B cell (primary cell): ENCODE measurements around the gene LRRIQ3. TPM values are rescaled to one million over a fixed set of nuclear protein-coding genes. Genes with fewer than 3 reads are reported as not detected.

Experiments used
- ATAC-seq: fragments of 200-7000 bp; cut with Tn5 transposase; one replicate; pipeline ENCODE4 v1.10.0; 2021; ENCODE audit warnings: low read depth, mild to moderate bottlenecking, moderate number of reproducible peaks, moderate library complexity
- CTCF ChIA-PET: fragments of 350-600 bp; sonication (Branson Sonifier 250); formaldehyde crosslinking; loops from one replicate; lab custom pipeline; 2021; ENCODE audit warnings: antibody characterized with exemption, inconsistent platforms; lab: Charles Lee
- POLR2A ChIA-PET: fragments of 350-600 bp; sonication (Branson Sonifier 250); formaldehyde crosslinking; loops from one replicate; lab custom pipeline; 2021; ENCODE audit warnings: antibody characterized with exemption; lab: Charles Lee
- DNase-seq: peaks from one replicate; pipeline ENCODE4 v3.0.0; 2013
- H2AFZ ChIP-seq: 2 replicates; pipeline ENCODE4 v1.6.1; 2012; ENCODE audit warnings: mild to moderate bottlenecking, low read depth, low read length; ENCODE audit not compliant: insufficient read depth, poor library complexity, severe bottlenecking
- H3K27ac ChIP-seq, 2 donors: 1 replicate in 1 of 2; 2 replicates in 1 of 2; pipeline ENCODE4 v1.5.1; 2012 to 2013; ENCODE audit warnings: low read length in 2 of 2, mild to moderate bottlenecking in 2 of 2, moderate library complexity in 1 of 2
- H3K27me3 ChIP-seq, 4 experiments: fragments of 200-600 bp in 1 of 4; sonication (generic) in 1 of 4; replicated peaks in 1 of 4; 1 replicate in 2 of 4; 2 replicates in 2 of 4; pipeline versions ENCODE4 v1.6.1 to v1.7.0; 2013 to 2016; ENCODE audit warnings: low read length in 3 of 4, mild to moderate bottlenecking in 2 of 4, mixed read lengths in 1 of 4, moderate library complexity in 1 of 4; ENCODE audit not compliant: insufficient read depth in 4 of 4, control insufficient read depth in 3 of 4; ENCODE audit errors: control extremely low read depth in 1 of 4
- H3K36me3 ChIP-seq, 2 experiments: replicated peaks in 1 of 2; 1 replicate in 1 of 2; 2 replicates in 1 of 2; pipeline versions ENCODE4 v1.6.1 to v1.7.1; 2013; ENCODE audit warnings: low read length in 1 of 2; ENCODE audit not compliant: insufficient read depth in 2 of 2, control insufficient read depth in 1 of 2; ENCODE audit errors: control extremely low read depth in 1 of 2, extremely low read depth in 1 of 2
- H3K4me1 ChIP-seq, 2 donors: fragments of 200-600 bp in 1 of 2; sonication (generic) in 1 of 2; 1 replicate in 1 of 2; 2 replicates in 1 of 2; pipeline versions ENCODE4 v1.5.1 to v1.6.1; 2013 to 2017; ENCODE audit warnings: low read length in 2 of 2; ENCODE audit not compliant: control insufficient read depth in 2 of 2, insufficient read depth in 2 of 2
- H3K4me2 ChIP-seq: replicated peaks from 2 replicates; pipeline ENCODE3; 2012; ENCODE audit warnings: mild to moderate bottlenecking, low read depth, low read length; ENCODE audit not compliant: poor library complexity, severe bottlenecking
- H3K4me3 ChIP-seq, 5 experiments: fragments of 200-600 bp in 1 of 5; sonication (generic) in 1 of 5; 1 replicate in 3 of 5; 2 replicates in 2 of 5; pipeline versions ENCODE4 v1.5.1 to v1.7.0; 2011 to 2016; ENCODE audit warnings: low read length in 4 of 5, mild to moderate bottlenecking in 4 of 5, low read depth in 2 of 5, control low read depth in 1 of 5, moderate library complexity in 1 of 5; ENCODE audit not compliant: insufficient read depth in 1 of 5; ENCODE audit errors: control extremely low read depth in 1 of 5, extremely low read depth in 1 of 5
- H3K79me2 ChIP-seq: fragments of 200-600 bp; sonication (generic); one replicate; pipeline ENCODE4 v1.6.0; 2016; ENCODE audit warnings: low read length; ENCODE audit not compliant: control insufficient read depth, insufficient read depth
- H3K9ac ChIP-seq: fragments of 200-600 bp; sonication (generic); 2 replicates; pipeline ENCODE4 v1.6.1; 2017; ENCODE audit warnings: mild to moderate bottlenecking, low read length, moderate library complexity
- H3K9me3 ChIP-seq, 3 donors: one replicate each; pipeline versions ENCODE4 v1.6.1 to v1.7.1; 2013; ENCODE audit warnings: low read length in 2 of 3; ENCODE audit not compliant: control insufficient read depth in 2 of 3, insufficient read depth in 1 of 3; ENCODE audit errors: control extremely low read depth in 1 of 3
- H4K20me1 ChIP-seq: 2 replicates; pipeline ENCODE4 v1.6.0; 2012; ENCODE audit warnings: mild to moderate bottlenecking, low read length; ENCODE audit not compliant: insufficient read depth, control insufficient read depth, poor library complexity, severe bottlenecking
- H3K27ac Mint-ChIP-seq: one replicate; pipeline ENCODE4 v1.8.0; 2021; ENCODE audit warnings: mixed read lengths
- H3K27me3 Mint-ChIP-seq: one replicate; pipeline ENCODE4 v1.8.0; 2021; ENCODE audit warnings: mixed read lengths
- H3K4me1 Mint-ChIP-seq: one replicate; pipeline ENCODE4 v1.8.0; 2021; ENCODE audit warnings: mixed read lengths
- H3K4me3 Mint-ChIP-seq: one replicate; pipeline ENCODE4 v1.8.0; 2021; ENCODE audit warnings: mixed read lengths
- H3K9me3 Mint-ChIP-seq: one replicate; pipeline ENCODE4 v1.8.0; 2022; ENCODE audit warnings: mixed read lengths; ENCODE audit not compliant: insufficient read depth
- CTCF ChIP-seq: fragments of 200-600 bp; IDR thresholded peaks from one replicate; pipeline ENCODE4 v1.8.0; 2022; ENCODE audit warnings: antibody characterized with exemption, mild to moderate bottlenecking
- EZH2 ChIP-seq: IDR thresholded peaks from 2 replicates; pipeline ENCODE4 v1.6.1; 2012; ENCODE audit warnings: borderline replicate concordance, low read depth, mild to moderate bottlenecking, moderate library complexity, low read length; ENCODE audit not compliant: insufficient read depth, poor library complexity, severe bottlenecking
- whole genome bisulfite sequencing: methylation state at CpG from one replicate; pipeline ENCODE4 v1.1.5; 2013; ENCODE audit warnings: missing lambda C conversion rate; ENCODE audit not compliant: insufficient coverage; 5-methylcytosine and 5-hydroxymethylcytosine counted together
- intact Hi-C: fragments of 100-400 bp; cut with micrococcal nuclease; formaldehyde crosslinking; loops from one replicate; pipeline ENCODE4 v1.10.0; 2022
- polyA plus RNA-seq: library from polyadenylated mRNA; depleted of rRNA; stranded (reverse); fragments of >200 nt; gene quantifications from 2 replicates; pipeline ENCODE4 v1.2.3, GENCODE V29; 2012
- total RNA-seq, 2 donors: library from RNA; stranded (reverse); fragments of 120-200 nt in 1 of 2; gene quantifications; 1 replicate in 1 of 2; 2 replicates in 1 of 2; pipeline versions ENCODE4 v1.2.3 to v1.2.4, GENCODE V29; 2013 to 2022

LRRIQ3 gene
- total and polyA plus RNA-seq, 2 donors (not counting 1 experiment from before 2014, with no cell fraction given), result 1.1 to 2.2 TPM

GRCh38 chr1:74246315-74246714, 48.3 kb upstream of the LRRIQ3 start:
- intact Hi-C loops, result no loop called here
- Histone ChIP-seq H3K9ac (no peak overlapping the region), H3K4me3 (no peak overlapping the region), H3K36me3 (no peaks in the 10 kb centered on the region), H3K4me1 (no peaks in the 10 kb centered on the region), H3K27ac (no peak overlapping the region), H3K27me3 (no peaks in the 10 kb centered on the region), H4K20me1 (no peaks in the 10 kb centered on the region), H3K79me2 (no peaks in the 10 kb centered on the region), H3K4me2 (no peak overlapping the region), H2AFZ (no peak overlapping the region), H3K9me3 (peaks cover 0 to 5% (median 0%) of the 10 kb centered on the region in 3 donors)
- no peak for TF ChIP-seq CTCF
- TF ChIP-seq EZH2, result no peak
- ChIA-PET POLR2A (no interaction called here), CTCF (no interaction called here)
- ATAC-seq (no peak), DNase-seq (no peak)
- no peaks in the 10 kb centered on the region for H3K4me1 Mint-ChIP-seq
- H3K4me3 Mint-ChIP-seq, result no peak overlapping the region
- WGBS, result 86% methylated on average over 1 of the region's 2 CpGs
- no peak overlapping the region for H3K27ac Mint-ChIP-seq
- H3K27me3 Mint-ChIP-seq, result no peaks in the 10 kb centered on the region
- H3K9me3 Mint-ChIP-seq, result no peaks in the 10 kb centered on the region

- Mint-ChIP-seq H3K27me3 (no peaks in the 10 kb centered on the region), H3K4me1 (no peaks in the 10 kb centered on the region), H3K27ac (no peak overlapping the region), H3K9me3 (no peaks in the 10 kb centered on the region), H3K4me3 (no peak overlapping the region)
- no peak overlapping the region for H2AFZ ChIP-seq
- H4K20me1 ChIP-seq, result no peaks in the 10 kb centered on the region
- 35% methylated on average over 2 of the region's 2 CpGs for WGBS
- H3K4me1 ChIP-seq, result no peaks in the 10 kb centered on the region
- no peak overlapping the region for H3K27ac ChIP-seq
- H3K27me3 ChIP-seq, result no peaks in the 10 kb centered on the region
- CTCF ChIA-PET, result no interaction called here
- H3K36me3 ChIP-seq, result no peaks in the 10 kb centered on the region
- intact Hi-C loops, result no loop called here
- DNase-seq, result no peak
- no peaks in the 10 kb centered on the region for H3K79me2 ChIP-seq
- no peak overlapping the region for H3K4me2 ChIP-seq
- ATAC-seq, result no peak
- POLR2A ChIA-PET, result no interaction called here
- peaks cover 0 to 5% (median 0%) of the 10 kb centered on the region in 3 donors for H3K9me3 ChIP-seq
- no peak overlapping the region for H3K9ac ChIP-seq
- TF ChIP-seq CTCF (no peak), EZH2 (no peak)
- H3K4me3 ChIP-seq, result no peak overlapping the region
Measured at GRCh38 chr1:74245168-74245772, 47.3 kb upstream of the LRRIQ3 start.
